ENCODE results near the gene TPPP2. TPM values are rescaled to one million over a fixed set of nuclear protein-coding genes. Genes with fewer than 3 reads are reported as not detected.

Gene TPPP2
- total and polyA plus RNA-seq, 8 donors = 0.23 to 0.59 (median 0.46) TPM; not detected in 5

DNA sequence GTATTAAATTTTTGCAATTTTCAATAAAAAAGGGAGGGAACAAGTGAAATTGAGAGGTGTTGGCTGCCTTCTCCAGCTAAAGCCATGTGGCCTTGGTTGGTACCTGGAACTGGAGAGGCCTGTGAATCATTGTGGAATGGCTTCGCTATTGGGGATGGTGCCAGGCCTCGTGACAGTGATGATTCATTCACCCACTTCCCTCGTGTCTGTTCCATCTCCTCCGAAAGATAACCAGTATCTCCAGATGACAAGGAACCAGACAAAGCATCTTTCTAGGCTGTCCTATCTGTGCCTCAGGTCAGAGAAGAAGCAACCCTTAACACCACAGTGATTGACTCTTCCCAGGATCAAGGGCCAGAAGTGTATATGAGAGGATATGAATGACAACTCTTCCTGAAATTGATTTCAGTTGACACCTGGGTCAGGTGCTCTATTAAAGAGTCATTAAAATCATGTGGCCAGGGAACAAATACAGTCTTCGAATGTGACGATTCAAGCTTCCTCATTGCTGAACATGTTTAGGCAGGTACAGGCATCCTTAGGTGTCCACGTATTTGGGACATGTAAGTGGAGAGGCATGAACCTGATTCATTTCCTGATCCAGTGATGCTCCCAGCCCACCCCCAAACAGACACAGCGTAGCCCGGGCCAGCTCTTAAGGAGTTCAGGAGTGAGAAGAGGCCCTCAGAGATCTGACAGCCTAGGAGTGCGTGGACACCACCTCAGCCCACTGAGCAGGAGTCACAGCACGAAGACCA lies 11.8 kb downstream of the TPPP2 start, which contains the start of gene RNASE7:
TSS of gene RNASE7 (plus strand) at position 687 of the 758 bp plus-strand sequence. CDS start 631 bp downstream, outside the sequence.
- no peak for ATAC-seq
- Histone ChIP-seq H3K9me3 (no peaks in the 10 kb centered on the region), H3K36me3 (no peaks in the 10 kb centered on the region), H3K4me3 (no peak within 1 kb of the TSS), H3K4me1 (peaks cover 18 to 33% (median 24%) of the 10 kb centered on the region in 3 donors), H3K27ac (peak within 1 kb of the TSS; percentile 9 to 61 (median 54)), H3K27me3 (no peaks in the 10 kb centered on the region)
- intact Hi-C loops (cut with DNase I) = no loop called here
- TF ChIP-seq, protein P1, sequence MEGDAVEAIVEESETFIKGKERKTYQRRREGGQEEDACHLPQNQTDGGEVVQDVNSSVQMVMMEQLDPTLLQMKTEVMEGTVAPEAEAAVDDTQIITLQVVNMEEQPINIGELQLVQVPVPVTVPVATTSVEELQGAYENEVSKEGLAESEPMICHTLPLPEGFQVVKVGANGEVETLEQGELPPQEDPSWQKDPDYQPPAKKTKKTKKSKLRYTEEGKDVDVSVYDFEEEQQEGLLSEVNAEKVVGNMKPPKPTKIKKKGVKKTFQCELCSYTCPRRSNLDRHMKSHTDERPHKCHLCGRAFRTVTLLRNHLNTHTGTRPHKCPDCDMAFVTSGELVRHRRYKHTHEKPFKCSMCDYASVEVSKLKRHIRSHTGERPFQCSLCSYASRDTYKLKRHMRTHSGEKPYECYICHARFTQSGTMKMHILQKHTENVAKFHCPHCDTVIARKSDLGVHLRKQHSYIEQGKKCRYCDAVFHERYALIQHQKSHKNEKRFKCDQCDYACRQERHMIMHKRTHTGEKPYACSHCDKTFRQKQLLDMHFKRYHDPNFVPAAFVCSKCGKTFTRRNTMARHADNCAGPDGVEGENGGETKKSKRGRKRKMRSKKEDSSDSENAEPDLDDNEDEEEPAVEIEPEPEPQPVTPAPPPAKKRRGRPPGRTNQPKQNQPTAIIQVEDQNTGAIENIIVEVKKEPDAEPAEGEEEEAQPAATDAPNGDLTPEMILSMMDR (IDR thresholded peaks at IDR 0.05) = no peak
- FAIRE-seq = no peak
- WGBS, 2 donors = 63 to 64% methylated on average over 11 of the region's 11 CpGs
- peak in 2 of 6 donors; percentile 41 to 59 for DNase-seq

GRCh38 chr14:21042918-21043317 lies 12.9 kb downstream of the TPPP2 start:
- intact Hi-C loops (cut with DNase I) = no loop called here
- H3K4me3 ChIP-seq = no peak overlapping the region
- peak in 3 of 4 donors; percentile 24 to 31 (median 30) for ATAC-seq

GRCh38 chr14:21043387-21043973 lies 13.5 kb downstream of the TPPP2 start:
- H3K27ac ChIP-seq = peak overlapping the region; percentile 9 to 61 (median 54)
- TF ChIP-seq, protein P1 (IDR thresholded peaks at IDR 0.05) = no peak
- peaks cover 14 to 48% (median 29%) of the 10 kb centered on the region in 3 donors for H3K4me1 ChIP-seq
- no peak for FAIRE-seq
- 16 to 30% methylated on average over 2 of the region's 2 CpGs for WGBS, 2 donors
- H3K27me3 ChIP-seq = no peaks in the 10 kb centered on the region
- intact Hi-C loops (cut with DNase I) = no loop called here
- no peak overlapping the region for H3K4me3 ChIP-seq
- ATAC-seq = peak; percentile 3 to 9 (median 7)
- DNase-seq = peak in 1 of 6 donors; percentile 43
- no peaks in the 10 kb centered on the region for H3K36me3 ChIP-seq
- no peaks in the 10 kb centered on the region for H3K9me3 ChIP-seq

More at GRCh38 chr14:21042918-21043317, 12.9 kb downstream of the TPPP2 start:
- no peaks in the 10 kb centered on the region for H3K27me3 ChIP-seq
- WGBS, 2 donors = 24 to 25% methylated on average over 8 of the region's 8 CpGs
- H3K27ac ChIP-seq = peak overlapping the region; percentile 9 to 61 (median 54)
- peak in 4 of 6 donors; percentile 39 to 51 (median 47) for DNase-seq
- TF ChIP-seq, protein P1 (IDR thresholded peaks at IDR 0.05) = no peak
- no peaks in the 10 kb centered on the region for H3K9me3 ChIP-seq
- peaks cover 18 to 44% (median 29%) of the 10 kb centered on the region in 3 donors for H3K4me1 ChIP-seq
- no peak for FAIRE-seq
- H3K36me3 ChIP-seq = no peaks in the 10 kb centered on the region

DNA sequence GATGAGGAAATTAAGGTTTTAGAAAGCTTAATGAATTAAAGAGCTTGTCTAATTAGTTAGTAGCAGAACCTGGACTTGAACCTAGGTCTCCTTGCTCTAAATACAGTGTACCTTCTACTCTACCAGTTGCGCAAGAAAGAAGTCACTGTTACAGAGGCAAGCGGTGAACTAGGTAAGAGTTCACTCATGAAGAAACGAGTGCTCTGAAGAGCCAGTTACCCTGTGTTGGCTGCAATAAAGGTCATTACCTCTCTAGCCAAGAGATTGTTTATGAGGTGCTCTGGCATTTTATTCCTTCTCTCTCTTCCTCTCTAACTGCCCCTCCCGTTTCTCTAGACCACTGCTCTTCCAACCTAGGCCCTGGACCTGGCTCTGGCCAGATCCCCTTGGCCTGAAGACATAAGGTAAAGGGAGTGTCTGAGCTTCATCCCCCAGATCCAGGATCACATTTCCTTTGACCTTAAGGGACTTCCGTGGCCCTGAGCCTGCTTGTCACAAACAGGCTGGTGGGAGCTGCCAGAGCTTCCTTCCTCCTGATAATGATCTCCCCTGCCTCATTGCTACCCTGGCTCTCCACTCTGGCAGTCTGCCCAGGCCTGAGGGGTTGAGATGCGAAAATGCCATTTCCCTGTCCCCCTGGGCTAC lies 14.1 kb downstream of the TPPP2 start:
- WGBS, 2 donors = 31% methylated on average over 6 of the region's 6 CpGs
- ATAC-seq = peak in 3 of 4 donors; percentile 2 to 30 (median 29)
- H3K27me3 ChIP-seq = no peaks in the 10 kb centered on the region
- H3K9me3 ChIP-seq = no peaks in the 10 kb centered on the region
- peaks cover 10 to 55% (median 29%) of the 10 kb centered on the region in 3 donors for H3K4me1 ChIP-seq
- DNase-seq = peak in 1 of 6 donors; percentile 56
- FAIRE-seq = no peak
- no peak overlapping the region for H3K4me3 ChIP-seq
- H3K27ac ChIP-seq = peak overlapping the region; percentile 9 to 61 (median 54)
- no peaks in the 10 kb centered on the region for H3K36me3 ChIP-seq
- intact Hi-C loops (cut with DNase I) = no loop called here
- TF ChIP-seq, protein P1 (IDR thresholded peaks at IDR 0.05) = no peak
